Measurements from ENCODE around the gene GRIN1.
"Not testable (repeated sequence)": the region's sequence is repeated elsewhere in the genome, so short reads cannot be mapped to it uniquely, and the experiment has no call there.

GRCh38 chr9:137121927-137122795 is 16.8 kb upstream of the GRIN1 start:
- TF ChIP-seq CTCF, POLR2A (IDR thresholded peaks at IDR 0.05): not testable (repeated sequence)

All from Peyer's patch (tissue), 4 donors.